ENCODE results near the gene TBC1D8. TPM values are rescaled to one million over a fixed set of nuclear protein-coding genes. Genes with fewer than 3 reads are reported as not detected.

TBC1D8 gene
- total and polyA plus RNA-seq, 12 donors, result 7.6 to 17.2 (median 10.8) TPM

DNA sequence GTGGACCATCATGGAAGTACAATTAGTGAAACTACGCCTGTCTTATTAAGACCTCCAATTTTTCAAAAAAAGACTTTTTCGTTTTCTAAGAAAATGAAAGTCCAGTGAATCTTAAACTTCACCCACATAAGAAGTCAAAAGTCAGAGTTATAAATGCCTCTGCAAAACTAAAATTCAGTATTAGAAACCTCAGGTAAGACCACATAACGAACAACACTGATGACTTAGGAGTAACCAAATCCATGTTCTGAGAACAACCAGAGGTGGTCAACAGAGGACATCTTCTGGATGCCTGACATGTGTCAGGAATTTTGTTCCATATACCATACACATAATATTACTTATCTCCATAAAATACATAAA, 86.7 kb downstream of the TBC1D8 start:
- TF ChIP-seq POLR2A (IDR thresholded peaks at IDR 0.05), result no peak
- TF ChIP-seq, protein P1, sequence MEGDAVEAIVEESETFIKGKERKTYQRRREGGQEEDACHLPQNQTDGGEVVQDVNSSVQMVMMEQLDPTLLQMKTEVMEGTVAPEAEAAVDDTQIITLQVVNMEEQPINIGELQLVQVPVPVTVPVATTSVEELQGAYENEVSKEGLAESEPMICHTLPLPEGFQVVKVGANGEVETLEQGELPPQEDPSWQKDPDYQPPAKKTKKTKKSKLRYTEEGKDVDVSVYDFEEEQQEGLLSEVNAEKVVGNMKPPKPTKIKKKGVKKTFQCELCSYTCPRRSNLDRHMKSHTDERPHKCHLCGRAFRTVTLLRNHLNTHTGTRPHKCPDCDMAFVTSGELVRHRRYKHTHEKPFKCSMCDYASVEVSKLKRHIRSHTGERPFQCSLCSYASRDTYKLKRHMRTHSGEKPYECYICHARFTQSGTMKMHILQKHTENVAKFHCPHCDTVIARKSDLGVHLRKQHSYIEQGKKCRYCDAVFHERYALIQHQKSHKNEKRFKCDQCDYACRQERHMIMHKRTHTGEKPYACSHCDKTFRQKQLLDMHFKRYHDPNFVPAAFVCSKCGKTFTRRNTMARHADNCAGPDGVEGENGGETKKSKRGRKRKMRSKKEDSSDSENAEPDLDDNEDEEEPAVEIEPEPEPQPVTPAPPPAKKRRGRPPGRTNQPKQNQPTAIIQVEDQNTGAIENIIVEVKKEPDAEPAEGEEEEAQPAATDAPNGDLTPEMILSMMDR (IDR thresholded peaks at IDR 0.05), result no peak
- no peaks in the 10 kb centered on the region for H3K27me3 ChIP-seq
- 94 to 97% (median 96%) methylated on average over 3 of the region's 3 CpGs for WGBS, 4 donors

DNA sequence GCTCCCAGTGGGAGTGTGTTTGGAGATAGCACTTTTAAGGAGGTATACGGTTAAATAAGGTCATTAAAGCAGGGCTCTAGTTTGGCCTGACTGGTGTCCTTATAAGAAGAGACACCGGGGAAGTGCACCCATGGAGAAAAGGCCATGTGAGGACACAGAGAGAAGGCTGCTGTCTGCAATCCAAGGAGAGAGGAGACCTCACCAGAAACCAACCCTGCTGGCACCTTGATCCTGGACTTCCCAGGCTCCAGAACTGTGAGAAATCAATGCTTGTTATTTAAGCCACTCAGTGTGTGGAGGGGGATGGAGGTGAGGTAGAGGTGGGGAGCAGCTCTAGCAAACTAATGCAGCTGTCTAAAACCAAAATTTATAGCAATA, 87.1 kb downstream of the TBC1D8 start:
- Histone ChIP-seq H3K4me3 (no peak overlapping the region), H3K36me3 (replicated peaks in 1 of 2) (no peaks in the 10 kb centered on the region), H3K27ac (no peak overlapping the region), H3K4me1 (replicated peaks in 1 of 2) (peaks cover 0 to 7% of the 10 kb centered on the region in 2 donors), H3K27me3 (no peaks in the 10 kb centered on the region), H3K9me3 (replicated peaks in 1 of 3) (no peaks in the 10 kb centered on the region)
- 77 to 89% (median 78%) methylated on average over 2 of the region's 2 CpGs for WGBS, 4 donors
- TF ChIP-seq, protein P1 (IDR thresholded peaks at IDR 0.05), result no peak
- TF ChIP-seq POLR2A (IDR thresholded peaks at IDR 0.05), result no peak
- intact Hi-C loops (cut with DNase I), result no loop called here
- DNase-seq, result no peak

More for the DNA sequence above, 86.7 kb downstream of the TBC1D8 start:
- Histone ChIP-seq H3K4me1 (replicated peaks in 1 of 2) (peaks cover 0 to 7% of the 10 kb centered on the region in 2 donors), H3K36me3 (replicated peaks in 1 of 2) (no peaks in the 10 kb centered on the region), H3K9me3 (replicated peaks in 1 of 3) (no peaks in the 10 kb centered on the region), H3K4me3 (no peak overlapping the region), H3K27ac (no peak overlapping the region)
- DNase-seq, result no peak
- intact Hi-C loops (cut with DNase I), result no loop called here

DNA sequence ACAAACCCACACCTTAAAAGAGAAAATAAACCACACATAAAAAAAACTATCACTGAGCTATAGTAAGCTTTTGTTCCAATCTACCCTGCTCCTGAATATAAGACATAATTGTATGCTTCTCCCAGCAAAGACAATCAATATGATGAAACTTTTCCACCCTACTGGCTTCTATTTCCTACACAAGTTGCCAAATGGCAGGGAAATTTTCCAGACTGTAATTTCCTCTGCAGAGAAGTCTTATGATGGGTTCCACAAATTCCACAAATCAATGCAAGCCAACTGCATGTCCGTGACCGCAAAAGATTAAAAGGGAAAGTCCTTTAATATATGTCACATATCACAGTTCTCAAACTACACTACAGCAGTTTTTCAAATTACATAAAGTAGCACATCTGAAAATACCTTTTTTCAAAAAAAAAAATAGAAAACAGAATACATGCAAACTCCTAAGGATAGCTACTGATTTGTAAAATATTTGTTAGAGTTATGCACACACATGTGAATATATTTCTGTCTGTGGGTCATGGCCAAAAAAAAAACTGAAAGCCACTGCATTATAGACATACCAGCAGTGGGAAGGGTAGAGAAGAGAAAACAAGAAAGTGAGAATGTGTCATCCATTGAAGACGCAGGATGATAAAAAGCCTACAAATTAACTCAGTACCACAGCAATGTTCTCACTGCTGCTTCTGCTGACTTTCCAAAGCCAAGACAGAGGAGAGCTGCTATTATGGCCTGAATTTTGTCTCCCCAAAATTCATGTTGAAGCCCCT, 87.6 kb downstream of the TBC1D8 start:
- no peaks in the 10 kb centered on the region for H3K9me3 ChIP-seq (replicated peaks in 1 of 3)
- H3K27ac ChIP-seq, result no peak overlapping the region
- no peaks in the 10 kb centered on the region for H3K27me3 ChIP-seq
- DNase-seq, result no peak
- intact Hi-C loops (cut with DNase I), result no loop called here
- no peaks in the 10 kb centered on the region for H3K36me3 ChIP-seq (replicated peaks in 1 of 2)
- TF ChIP-seq POLR2A (IDR thresholded peaks at IDR 0.05), result no peak
- TF ChIP-seq, protein P1 (IDR thresholded peaks at IDR 0.05), result no peak
- peaks cover 0 to 7% of the 10 kb centered on the region in 2 donors for H3K4me1 ChIP-seq (replicated peaks in 1 of 2)
- 65 to 77% (median 71%) methylated on average over 3 of the region's 3 CpGs for WGBS, 4 donors
- no peak overlapping the region for H3K4me3 ChIP-seq

DNA sequence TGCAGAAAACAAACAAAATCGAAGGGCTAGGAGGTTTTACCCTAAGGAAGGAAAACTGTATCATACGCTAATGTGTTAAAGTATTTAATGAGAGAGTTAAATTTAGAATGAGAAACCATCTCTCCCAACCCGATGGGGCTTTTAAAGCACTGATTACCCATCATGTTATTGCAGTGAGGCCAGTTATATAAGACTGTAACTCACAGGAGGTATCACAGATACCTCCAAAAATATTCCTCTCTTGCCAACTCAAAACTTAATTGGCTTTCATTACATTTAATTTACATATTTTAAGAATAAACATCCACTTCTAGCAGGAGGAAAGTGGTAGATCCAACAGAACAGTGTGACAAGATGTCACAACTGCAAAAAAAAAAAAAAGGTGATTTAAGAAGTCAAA, 92.8 kb downstream of the TBC1D8 start:
- Histone ChIP-seq H3K4me3 (no peak overlapping the region), H3K4me1 (replicated peaks in 1 of 2) (peaks cover 0 to 3% of the 10 kb centered on the region in 2 donors), H3K36me3 (replicated peaks in 1 of 2) (peaks cover 0 to 5% of the 10 kb centered on the region in 2 donors), H3K27ac (no peak overlapping the region), H3K9me3 (replicated peaks in 1 of 3) (no peaks in the 10 kb centered on the region), H3K27me3 (no peaks in the 10 kb centered on the region)
- DNase-seq, result no peak
- WGBS, 4 donors, result 91 to 98% (median 95%) methylated on average over 3 of the region's 3 CpGs
- intact Hi-C loops (cut with DNase I), result no loop called here
- no peak for TF ChIP-seq POLR2A (IDR thresholded peaks at IDR 0.05)
- TF ChIP-seq, protein P1 (IDR thresholded peaks at IDR 0.05), result no peak
